ENCODE data around the gene UQCR11. TPM values are rescaled to one million over a fixed set of nuclear protein-coding genes. Genes with fewer than 3 reads are reported as not detected.

Gene UQCR11
- total RNA-seq (211 TPM), polyA plus RNA-seq (ENCODE audit: insufficient read depth in 1 of 8, insufficient read length in 8 of 8, low replicate concordance in 1 of 8) (100 to 1,000 TPM in 7 of 8 donors, 10 to 100 TPM in 1; 95.4 to 159 (median 126) TPM)
- long read RNA-seq, donor 1, transcript UQCR11-203 (3 exons, 1,324 nt), result major isoform, 96 of 112 reads
- long read RNA-seq, donor 1, partial matches to known transcripts, result 14 of 112 reads
- long read RNA-seq, donor 1, other reads (novel, unspliced or antisense), result 0 of 112 reads
- long read RNA-seq, donor 2, transcript UQCR11-203 (3 exons, 1,324 nt), result major isoform, 32 of 46 reads
- long read RNA-seq, donor 2, partial matches to known transcripts, result 12 of 46 reads
- long read RNA-seq, donor 2, other reads (novel, unspliced or antisense), result 0 of 46 reads
- long read RNA-seq, donor 3, transcript UQCR11-203 (3 exons, 1,324 nt), result major isoform, 175 of 194 reads
- long read RNA-seq, donor 3, partial matches to known transcripts, result 17 of 194 reads
- long read RNA-seq, donor 3, other reads (novel, unspliced or antisense), result 0 of 194 reads
- long read RNA-seq, donor 4, transcript UQCR11-201 (2 exons, 753 nt), result minor isoform, 5 of 295 reads
- long read RNA-seq, donor 4, transcript UQCR11-203 (3 exons, 1,324 nt), result major isoform, 227 of 295 reads
- long read RNA-seq, donor 4, partial matches to known transcripts, result 63 of 295 reads
- long read RNA-seq, donor 4, other reads (novel, unspliced or antisense), result 0 of 295 reads
- long read RNA-seq, donor 5, transcript UQCR11-203 (3 exons, 1,324 nt), result major isoform, 448 of 521 reads
- long read RNA-seq, donor 5, transcript UQCR11-201 (2 exons, 753 nt), result minor isoform, 8 of 521 reads
- long read RNA-seq, donor 5, partial matches to known transcripts, result 64 of 521 reads
- long read RNA-seq, donor 5, other reads (novel, unspliced or antisense), result 0 of 521 reads
- long read RNA-seq, donor 6, transcript UQCR11-203 (3 exons, 1,324 nt), result major isoform, 568 of 666 reads
- long read RNA-seq, donor 6, transcript UQCR11-201 (2 exons, 753 nt), result minor isoform, 6 of 666 reads
- long read RNA-seq, donor 6, partial matches to known transcripts, result 91 of 666 reads
- long read RNA-seq, donor 6, other reads (novel, unspliced or antisense), result 0 of 666 reads
- long read RNA-seq, donor 7, transcript UQCR11-201 (2 exons, 753 nt), result minor isoform, 8 of 460 reads
- long read RNA-seq, donor 7, transcript UQCR11-203 (3 exons, 1,324 nt), result major isoform, 393 of 460 reads
- long read RNA-seq, donor 7, partial matches to known transcripts, result 59 of 460 reads
- long read RNA-seq, donor 7, other reads (novel, unspliced or antisense), result 0 of 460 reads
- long read RNA-seq, donor 8, transcript UQCR11-201 (2 exons, 753 nt), result minor isoform, 9 of 279 reads
- long read RNA-seq, donor 8, transcript UQCR11-203 (3 exons, 1,324 nt), result major isoform, 204 of 279 reads
- long read RNA-seq, donor 8, partial matches to known transcripts, result 66 of 279 reads
- long read RNA-seq, donor 8, other reads (novel, unspliced or antisense), result 0 of 279 reads
- long read RNA-seq, donor 9, transcript UQCR11-203 (3 exons, 1,324 nt), result major isoform, 254 of 314 reads
- long read RNA-seq, donor 9, transcript UQCR11-201 (2 exons, 753 nt), result minor isoform, 5 of 314 reads
- long read RNA-seq, donor 9, partial matches to known transcripts, result 55 of 314 reads
- long read RNA-seq, donor 9, other reads (novel, unspliced or antisense), result 0 of 314 reads
- long read RNA-seq, donor 10, transcript UQCR11-203 (3 exons, 1,324 nt), result major isoform, 344 of 432 reads
- long read RNA-seq, donor 10, partial matches to known transcripts, result 83 of 432 reads
- long read RNA-seq, donor 10, other reads (novel, unspliced or antisense), result 0 of 432 reads
- long read RNA-seq, donor 11, transcript UQCR11-203 (3 exons, 1,324 nt), result major isoform, 277 of 337 reads
- long read RNA-seq, donor 11, transcript UQCR11-201 (2 exons, 753 nt), result minor isoform, 5 of 337 reads
- long read RNA-seq, donor 11, partial matches to known transcripts, result 54 of 337 reads
- long read RNA-seq, donor 11, other reads (novel, unspliced or antisense), result 0 of 337 reads

GRCh38 chr19:1605236-1606137, at the start of gene UQCR11:
TSS of gene UQCR11 (minus strand) at chr19:1605462. CDS start at chr19:1605409, 53 bp downstream.
- H3K4me3 ChIP-seq (ENCODE audit: low read length), result peak within 1 kb of the TSS; percentile 100
- H3K4me1 ChIP-seq (ENCODE audit: control insufficient read depth, insufficient read depth, low read length), result peaks cover 28% of the 10 kb centered on the region
- under 1% methylated on average over 54 of the region's 79 CpGs for WGBS (ENCODE audit: insufficient coverage)
- peaks cover 21% of the 10 kb centered on the region for H3K36me3 ChIP-seq (ENCODE audit: control insufficient read depth, insufficient read depth, low read length)
- H3K27me3 ChIP-seq (ENCODE audit: control insufficient read depth, insufficient read depth, low read length), result no peaks in the 10 kb centered on the region
- H3K27ac ChIP-seq (ENCODE audit: low read length), result peak within 1 kb of the TSS; percentile 99
- peak; percentile 98 for DNase-seq
- H3K9me3 ChIP-seq (replicated peaks; ENCODE audit: control insufficient read depth, low read depth, low read length), result no peaks in the 10 kb centered on the region

DNA sequence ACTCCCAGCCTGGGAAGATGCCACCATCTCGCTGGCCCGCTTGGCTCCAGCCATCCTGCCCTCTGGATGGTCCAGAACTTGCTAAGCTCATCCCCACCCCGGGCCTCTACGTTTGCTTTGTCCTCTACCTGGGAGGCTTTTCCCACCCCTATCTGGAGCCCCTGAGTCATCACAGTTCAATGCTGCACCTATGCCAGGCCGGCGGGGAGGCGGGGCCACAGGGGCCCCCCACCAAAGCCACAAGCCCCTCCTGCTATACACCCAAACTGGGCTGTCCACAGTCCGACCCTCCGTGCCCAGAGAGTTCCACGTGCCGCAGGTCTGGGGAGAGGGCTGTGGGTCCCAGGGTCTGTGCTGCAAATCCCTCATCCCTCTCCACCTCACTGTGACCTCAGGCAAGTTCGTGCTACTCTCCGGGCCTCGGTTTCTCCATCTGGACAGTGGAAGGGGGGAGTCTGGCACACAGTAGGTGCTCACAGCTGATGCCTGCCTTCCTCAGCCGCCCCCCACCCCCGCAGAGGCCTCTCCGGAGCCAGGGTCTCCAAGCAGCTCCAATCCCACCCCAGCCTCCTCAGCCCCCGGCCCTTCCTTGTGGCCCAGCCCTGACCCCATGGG, 49.0 kb upstream of the UQCR11 start:
- no peak overlapping the region for H3K4me3 ChIP-seq (ENCODE audit: low read length)
- H3K36me3 ChIP-seq (ENCODE audit: control insufficient read depth, insufficient read depth, low read length), result peaks cover 9% of the 10 kb centered on the region
- H3K4me1 ChIP-seq (ENCODE audit: control insufficient read depth, insufficient read depth, low read length), result peaks cover 43% of the 10 kb centered on the region
- no peak for DNase-seq
- WGBS (ENCODE audit: insufficient coverage), result 80% methylated on average over 7 of the region's 18 CpGs
- peaks cover 2% of the 10 kb centered on the region for H3K27me3 ChIP-seq (ENCODE audit: control insufficient read depth, insufficient read depth, low read length)
- H3K27ac ChIP-seq (ENCODE audit: low read length), result no peak overlapping the region
- no peaks in the 10 kb centered on the region for H3K9me3 ChIP-seq (replicated peaks; ENCODE audit: control insufficient read depth, low read depth, low read length)

DNA sequence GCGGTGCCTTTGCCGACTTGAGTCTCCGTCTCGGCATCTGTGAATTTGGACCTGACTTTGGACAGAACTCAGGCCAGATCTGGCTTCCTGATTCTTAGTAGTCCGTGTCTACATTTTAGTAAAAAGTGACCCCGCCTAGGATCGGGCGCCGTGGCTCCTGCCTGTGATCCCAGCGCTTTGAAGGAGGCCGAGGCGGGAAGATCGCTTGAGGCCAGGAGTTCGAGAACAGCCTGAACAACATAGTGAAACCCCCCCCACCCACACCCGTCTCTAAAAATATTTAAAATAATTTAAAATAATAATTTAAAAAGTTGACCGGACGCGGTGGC, 48.0 kb upstream of the UQCR11 start:
- WGBS (ENCODE audit: insufficient coverage), result 0% methylated on average over 5 of the region's 18 CpGs
- no peak for DNase-seq
- peaks cover 35% of the 10 kb centered on the region for H3K4me1 ChIP-seq (ENCODE audit: control insufficient read depth, insufficient read depth, low read length)
- H3K36me3 ChIP-seq (ENCODE audit: control insufficient read depth, insufficient read depth, low read length), result peaks cover 19% of the 10 kb centered on the region
- no peaks in the 10 kb centered on the region for H3K27me3 ChIP-seq (ENCODE audit: control insufficient read depth, insufficient read depth, low read length)
- peak overlapping the region; percentile 42 for H3K27ac ChIP-seq (ENCODE audit: low read length)
- no peaks in the 10 kb centered on the region for H3K9me3 ChIP-seq (replicated peaks; ENCODE audit: control insufficient read depth, low read depth, low read length)
- H3K4me3 ChIP-seq (ENCODE audit: low read length), result peak overlapping the region; percentile 36

GRCh38 chr19:1652471-1653299, 47.4 kb upstream of the UQCR11 start, which contains the start of gene TCF3:
TSS of gene TCF3 (minus strand) at chr19:1652615. CDS start at chr19:1650248, 2,367 bp downstream.
- Histone ChIP-seq H3K27ac (ENCODE audit: low read length) (peak within 1 kb of the TSS; percentile 98), H3K36me3 (ENCODE audit: control insufficient read depth, insufficient read depth, low read length) (peaks cover 25% of the 10 kb centered on the region), H3K27me3 (ENCODE audit: control insufficient read depth, insufficient read depth, low read length) (no peaks in the 10 kb centered on the region), H3K4me1 (ENCODE audit: control insufficient read depth, insufficient read depth, low read length) (peaks cover 30% of the 10 kb centered on the region), H3K9me3 (replicated peaks; ENCODE audit: control insufficient read depth, low read depth, low read length) (no peaks in the 10 kb centered on the region), H3K4me3 (ENCODE audit: low read length) (peak within 1 kb of the TSS; percentile 78)
- peak; percentile 100 for DNase-seq
- under 1% methylated on average over 91 of the region's 107 CpGs for WGBS (ENCODE audit: insufficient coverage)

DNA sequence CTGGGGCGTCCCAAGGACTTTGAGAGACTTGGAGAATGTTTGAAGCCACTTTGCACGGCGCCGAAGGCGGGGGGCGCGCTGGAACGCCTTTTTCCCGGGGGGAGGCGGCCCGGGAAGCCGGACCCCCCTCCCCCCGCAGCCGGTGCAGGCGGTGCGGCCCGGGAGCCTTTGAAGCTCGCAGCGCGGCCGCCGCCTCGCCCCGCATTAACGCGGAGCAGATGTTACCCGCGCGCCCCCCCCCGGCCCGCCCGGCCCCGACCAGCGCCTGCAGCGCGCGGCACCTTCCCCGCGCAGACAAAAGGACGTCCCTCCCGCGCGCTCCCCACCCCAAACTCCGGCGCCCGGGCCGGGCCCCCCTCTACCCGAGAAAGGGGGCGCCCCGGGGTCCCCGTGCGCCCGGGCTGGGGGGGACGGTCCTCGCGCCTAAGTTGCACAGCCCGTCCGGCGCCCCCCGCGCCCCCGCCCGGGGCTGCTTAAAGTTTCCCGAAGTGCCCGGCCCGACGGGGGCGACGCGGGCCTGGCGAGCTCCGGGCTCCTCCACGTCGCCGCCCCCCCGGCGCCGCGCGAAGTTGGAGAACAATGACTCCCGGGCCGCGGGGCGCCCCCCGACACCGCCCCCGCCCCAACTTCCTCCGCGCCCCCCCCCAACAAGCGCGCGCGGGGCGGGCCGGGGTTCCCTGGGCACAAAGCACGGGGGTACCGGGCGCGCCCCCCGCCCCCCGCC, 46.5 kb upstream of the UQCR11 start:
- Histone ChIP-seq H3K27me3 (ENCODE audit: control insufficient read depth, insufficient read depth, low read length) (no peaks in the 10 kb centered on the region), H3K4me1 (ENCODE audit: control insufficient read depth, insufficient read depth, low read length) (peaks cover 21% of the 10 kb centered on the region), H3K9me3 (replicated peaks; ENCODE audit: control insufficient read depth, low read depth, low read length) (no peaks in the 10 kb centered on the region), H3K27ac (ENCODE audit: low read length) (peak overlapping the region; percentile 65), H3K4me3 (ENCODE audit: low read length) (peak overlapping the region; percentile 78), H3K36me3 (ENCODE audit: control insufficient read depth, insufficient read depth, low read length) (peaks cover 32% of the 10 kb centered on the region)
- peak; percentile 75 for DNase-seq
- under 1% methylated on average over 74 of the region's 101 CpGs for WGBS (ENCODE audit: insufficient coverage)

DNA sequence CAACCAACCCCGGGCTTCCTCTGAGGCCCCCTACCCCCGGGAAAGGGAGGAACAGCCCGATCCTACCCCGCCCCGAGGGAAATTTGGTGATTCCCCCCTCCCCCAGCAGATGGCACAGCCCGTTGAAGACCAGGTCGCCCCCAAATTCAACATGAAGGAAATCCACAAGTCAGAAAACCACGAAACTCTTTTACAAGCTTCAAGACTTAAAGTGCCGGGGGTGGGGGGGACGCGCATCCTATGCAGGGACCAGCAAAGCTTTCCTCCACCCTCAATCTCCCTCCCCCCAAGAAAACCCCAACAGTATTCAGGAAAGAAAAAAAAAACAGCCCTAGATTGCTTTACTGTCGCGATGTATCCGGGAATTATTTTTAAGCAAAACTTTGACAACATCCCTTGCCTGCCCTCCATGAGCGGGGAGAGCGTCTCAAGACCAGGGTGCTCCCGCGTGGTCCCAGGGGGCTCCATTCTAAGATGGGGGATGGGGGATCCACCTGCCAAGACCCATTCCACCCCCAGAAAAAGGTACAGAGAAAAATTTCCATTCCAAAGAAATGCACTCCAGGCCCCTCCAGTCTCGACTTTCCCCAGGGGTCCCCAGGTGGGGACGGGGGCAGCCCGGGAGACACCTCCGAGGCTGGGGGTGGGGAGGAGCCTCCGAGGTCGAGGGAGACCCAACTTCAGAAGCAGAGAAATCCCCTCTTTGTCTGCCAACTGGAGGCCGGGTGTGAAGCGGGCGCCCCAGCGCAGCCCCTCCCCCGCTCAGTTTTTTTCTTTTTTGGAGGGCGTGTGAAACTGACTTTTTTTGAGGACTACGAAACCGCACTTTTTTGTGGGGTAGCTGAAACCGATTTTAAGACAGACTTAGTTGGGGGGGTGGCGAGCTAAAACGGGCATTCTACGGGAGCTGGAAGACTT, 45.6 kb upstream of the UQCR11 start:
- peaks cover 21% of the 10 kb centered on the region for H3K4me1 ChIP-seq (ENCODE audit: control insufficient read depth, insufficient read depth, low read length)
- H3K9me3 ChIP-seq (replicated peaks; ENCODE audit: control insufficient read depth, low read depth, low read length), result no peaks in the 10 kb centered on the region
- H3K27me3 ChIP-seq (ENCODE audit: control insufficient read depth, insufficient read depth, low read length), result no peaks in the 10 kb centered on the region
- under 1% methylated on average over 13 of the region's 36 CpGs for WGBS (ENCODE audit: insufficient coverage)
- peak overlapping the region; percentile 65 for H3K27ac ChIP-seq (ENCODE audit: low read length)
- H3K4me3 ChIP-seq (ENCODE audit: low read length), result peak overlapping the region; percentile 78
- peak; percentile 37 for DNase-seq
- peaks cover 39% of the 10 kb centered on the region for H3K36me3 ChIP-seq (ENCODE audit: control insufficient read depth, insufficient read depth, low read length)
